Measurements from ENCODE around the gene NTRK3.

DNA sequence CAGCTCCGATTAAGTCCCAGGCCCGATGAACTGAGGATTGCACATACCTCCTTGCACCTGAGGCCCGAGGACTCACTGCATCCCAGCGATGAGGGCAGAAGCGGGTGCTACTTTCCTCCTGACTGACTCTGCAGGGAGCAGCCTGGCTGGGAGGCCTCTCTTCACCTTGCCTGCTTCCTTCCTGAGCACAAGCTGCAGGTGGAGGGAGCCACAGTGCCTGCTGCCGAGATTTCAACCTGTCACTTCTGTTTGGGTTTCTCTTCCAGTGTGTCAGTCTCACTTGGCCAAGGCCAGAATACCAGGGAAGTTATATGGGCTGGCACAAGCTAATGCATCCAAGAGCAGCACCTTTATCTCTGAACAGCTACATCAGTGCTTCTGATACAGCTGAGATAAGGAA lies 185.4 kb downstream of the NTRK3 start:
- TF ChIP-seq SIN3A (conservative IDR thresholded peaks at IDR 0.05 in 1 of 2, IDR thresholded peaks at IDR 0.05 in 1 of 2; ENCODE audit: low read depth in 1 of 2, low read length in 2 of 2): no peak
- no peak for TF ChIP-seq NRF1 (IDR thresholded peaks at IDR 0.05; ENCODE audit: low read depth, low read length)
- TF ChIP-seq POLR2A (IDR thresholded peaks at IDR 0.05; ENCODE audit: control extremely low read depth in 1 of 2, low read depth in 2 of 2, low read length in 2 of 2): no peak
- TF ChIP-seq, protein P1, sequence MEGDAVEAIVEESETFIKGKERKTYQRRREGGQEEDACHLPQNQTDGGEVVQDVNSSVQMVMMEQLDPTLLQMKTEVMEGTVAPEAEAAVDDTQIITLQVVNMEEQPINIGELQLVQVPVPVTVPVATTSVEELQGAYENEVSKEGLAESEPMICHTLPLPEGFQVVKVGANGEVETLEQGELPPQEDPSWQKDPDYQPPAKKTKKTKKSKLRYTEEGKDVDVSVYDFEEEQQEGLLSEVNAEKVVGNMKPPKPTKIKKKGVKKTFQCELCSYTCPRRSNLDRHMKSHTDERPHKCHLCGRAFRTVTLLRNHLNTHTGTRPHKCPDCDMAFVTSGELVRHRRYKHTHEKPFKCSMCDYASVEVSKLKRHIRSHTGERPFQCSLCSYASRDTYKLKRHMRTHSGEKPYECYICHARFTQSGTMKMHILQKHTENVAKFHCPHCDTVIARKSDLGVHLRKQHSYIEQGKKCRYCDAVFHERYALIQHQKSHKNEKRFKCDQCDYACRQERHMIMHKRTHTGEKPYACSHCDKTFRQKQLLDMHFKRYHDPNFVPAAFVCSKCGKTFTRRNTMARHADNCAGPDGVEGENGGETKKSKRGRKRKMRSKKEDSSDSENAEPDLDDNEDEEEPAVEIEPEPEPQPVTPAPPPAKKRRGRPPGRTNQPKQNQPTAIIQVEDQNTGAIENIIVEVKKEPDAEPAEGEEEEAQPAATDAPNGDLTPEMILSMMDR (IDR thresholded peaks at IDR 0.05; ENCODE audit: control extremely low read depth in 1 of 3, insufficient read depth in 1 of 3, low read depth in 1 of 3, low read length in 3 of 3): no peak
